ENCODE measurements around the gene ITPR3. TPM values are rescaled to one million over a fixed set of nuclear protein-coding genes. Genes with fewer than 3 reads are reported as not detected.

Gene ITPR3
- total and polyA plus RNA-seq, 2 of the 13 experiments (the other 11 are each of a cell fraction or from before 2014, with no cell fraction given), result 3.8 to 21.4 TPM

DNA sequence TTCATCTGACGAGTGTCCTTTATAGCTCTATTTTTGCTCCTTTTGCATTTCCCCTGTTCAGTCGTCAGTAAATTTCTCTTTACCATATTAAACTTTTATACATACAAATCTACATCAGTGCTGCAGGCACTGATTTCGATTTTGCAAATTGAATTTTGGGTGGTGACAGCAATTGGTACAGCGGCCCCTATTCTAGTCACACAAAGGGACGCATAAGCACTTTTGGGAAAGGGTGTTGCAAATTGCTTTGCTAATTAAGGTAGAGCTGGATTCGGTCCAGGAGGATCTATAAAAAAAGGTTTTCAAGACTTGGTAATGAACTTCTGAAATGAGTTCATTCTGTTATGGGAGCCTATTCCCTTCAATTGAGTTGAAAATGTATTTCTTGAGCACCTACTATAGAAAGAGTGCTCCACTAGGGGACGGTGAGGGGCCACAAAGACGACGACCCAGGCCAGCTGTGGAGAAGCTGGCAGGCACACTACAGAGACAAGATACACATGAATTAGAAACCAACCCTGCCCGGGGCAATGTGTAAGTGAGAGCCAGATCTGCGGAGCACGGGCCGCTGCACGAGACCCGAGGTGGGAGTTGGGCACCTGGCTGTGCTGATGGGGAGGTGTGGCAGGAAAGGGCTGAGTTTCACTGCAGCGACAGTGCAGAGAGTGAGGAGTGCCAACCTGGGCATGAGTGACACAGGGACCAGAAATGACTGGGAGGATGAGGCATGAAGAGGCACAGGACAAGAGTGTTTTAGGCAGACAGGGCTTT, 85.0 kb downstream of the ITPR3 start:
- Histone ChIP-seq H3K4me2 (ENCODE audit: low read depth, low read length) (no peak overlapping the region), H2AFZ (ENCODE audit: low read length) (no peak overlapping the region), H3K9me3 (ENCODE audit: low read length) (no peaks in the 10 kb centered on the region), H3K36me3 (replicated peaks in 1 of 2; ENCODE audit: control insufficient read depth in 1 of 2, insufficient read depth in 2 of 2, low read length in 2 of 2) (peaks cover 8 to 30% of the 10 kb centered on the region in 2 experiments), H4K20me1 (ENCODE audit: insufficient read depth, low read length) (no peaks in the 10 kb centered on the region; the same call in 1 of the 2 replicates), H3K4me1 (ENCODE audit: insufficient read depth, low read length) (peaks cover 47% of the 10 kb centered on the region), H3K27me3 (ENCODE audit: control insufficient read depth in 1 of 2, insufficient read depth in 2 of 2, low read length in 2 of 2) (no peaks in the 10 kb centered on the region), H3K9ac (ENCODE audit: insufficient read depth, low read depth, low read length) (no peak overlapping the region), H3K79me2 (ENCODE audit: insufficient read depth, low read length) (peaks cover 17% of the 10 kb centered on the region), H3K4me3 (replicated peaks in 1 of 3; ENCODE audit: insufficient read depth in 1 of 3, low read depth in 2 of 3, low read length in 3 of 3) (no peak overlapping the region), H3K27ac (ENCODE audit: extremely low read length, insufficient read depth, low read length) (no peak overlapping the region)
- in situ Hi-C loops (cut with HindIII; ENCODE audit: extremely low pct_ligation_motif_present, low pct_unique_long_range_greater_than_20kb) (no loop called here), intact Hi-C loops (cut with micrococcal nuclease; ENCODE audit: unreplicated experiment) (loop anchor here (10.0 kb wide), 1 partner anchor 71 kb away; no protein-coding TSS in a partner anchor)
- no peak for DNase-seq (ENCODE audit: low spot score)
- no peak for FAIRE-seq
- ChIA-PET CTCF (ENCODE audit: low intra/inter-chr PET ratio, low total read pairs) (no interaction called here), POLR2A (no interaction called here)
- 92% methylated on average over 16 of the region's 16 CpGs for WGBS (ENCODE audit: low lambda C conversion rate)
- TF ChIP-seq KDM2A (CRISPR knock-in tag; IDR thresholded peaks at IDR 0.05; ENCODE audit: borderline replicate concordance, low read depth) (peak; percentile 38; the same call in 1 of the 2 replicates), HNRNPK (IDR thresholded peaks at IDR 0.05; ENCODE audit: low read depth, low read length, poor library complexity, severe bottlenecking) (no peak)
- TF ChIP-seq, protein P1, sequence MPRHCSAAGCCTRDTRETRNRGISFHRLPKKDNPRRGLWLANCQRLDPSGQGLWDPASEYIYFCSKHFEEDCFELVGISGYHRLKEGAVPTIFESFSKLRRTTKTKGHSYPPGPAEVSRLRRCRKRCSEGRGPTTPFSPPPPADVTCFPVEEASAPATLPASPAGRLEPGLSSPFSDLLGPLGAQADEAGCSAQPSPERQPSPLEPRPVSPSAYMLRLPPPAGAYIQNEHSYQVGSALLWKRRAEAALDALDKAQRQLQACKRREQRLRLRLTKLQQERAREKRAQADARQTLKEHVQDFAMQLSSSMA (CRISPR knock-in tag; IDR thresholded peaks at IDR 0.05), result 0 out of 2 replicates have a peak, but pooled peaks have one; percentile 23
- no TSS peak for BruUV-seq (replicated peaks)
- no peak for ATAC-seq

DNA sequence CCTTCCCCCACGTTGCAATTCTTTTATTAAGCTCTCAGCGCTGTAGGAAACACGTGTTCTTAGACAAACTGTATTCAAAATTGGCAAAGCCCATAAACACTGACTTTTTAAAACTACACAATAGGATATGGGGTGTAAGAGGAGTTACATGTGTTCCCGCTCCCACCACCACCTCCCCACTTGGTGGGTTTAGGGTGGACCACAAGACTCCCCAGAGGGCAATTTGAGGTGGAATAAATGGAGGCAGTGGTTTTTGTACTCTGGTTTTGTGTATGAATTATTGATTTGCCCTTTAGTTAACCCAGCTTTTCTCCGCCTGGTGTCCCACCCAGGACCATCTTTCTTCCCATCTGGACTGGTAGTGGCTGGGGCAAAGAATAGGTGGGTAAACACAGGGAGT, 86.6 kb downstream of the ITPR3 start:
- Histone ChIP-seq H3K9me3 (ENCODE audit: low read length) (no peaks in the 10 kb centered on the region), H3K27me3 (ENCODE audit: control insufficient read depth in 1 of 2, insufficient read depth in 2 of 2, low read length in 2 of 2) (no peaks in the 10 kb centered on the region), H3K79me2 (ENCODE audit: insufficient read depth, low read length) (peaks cover 17% of the 10 kb centered on the region), H3K9ac (ENCODE audit: insufficient read depth, low read depth, low read length) (no peak overlapping the region), H3K4me3 (replicated peaks in 1 of 3; ENCODE audit: insufficient read depth in 1 of 3, low read depth in 2 of 3, low read length in 3 of 3) (no peak overlapping the region), H2AFZ (ENCODE audit: low read length) (no peak overlapping the region), H3K4me2 (ENCODE audit: low read depth, low read length) (no peak overlapping the region), H4K20me1 (ENCODE audit: insufficient read depth, low read length) (no peaks in the 10 kb centered on the region; the same call in 1 of the 2 replicates), H3K4me1 (ENCODE audit: insufficient read depth, low read length) (peaks cover 53% of the 10 kb centered on the region), H3K36me3 (replicated peaks in 1 of 2; ENCODE audit: control insufficient read depth in 1 of 2, insufficient read depth in 2 of 2, low read length in 2 of 2) (peaks cover 6 to 23% of the 10 kb centered on the region in 2 experiments), H3K27ac (ENCODE audit: extremely low read length, insufficient read depth, low read length) (no peak overlapping the region)
- 100% methylated on average over 5 of the region's 5 CpGs for WGBS (ENCODE audit: low lambda C conversion rate)
- no peak for DNase-seq (ENCODE audit: low spot score)
- no peak for FAIRE-seq
- CTCF ChIA-PET (ENCODE audit: low intra/inter-chr PET ratio, low total read pairs), result no interaction called here
- POLR2A ChIA-PET, result no interaction called here
- BruUV-seq (replicated peaks), result TSS peak; percentile 1
- ATAC-seq, result no peak
- intact Hi-C loops (cut with micrococcal nuclease; ENCODE audit: unreplicated experiment) (loop anchor here (10.0 kb wide), 1 partner anchor 73 kb away; no protein-coding TSS in a partner anchor), in situ Hi-C loops (cut with HindIII; ENCODE audit: extremely low pct_ligation_motif_present, low pct_unique_long_range_greater_than_20kb) (no loop called here)
- TF ChIP-seq ARHGAP35 (CRISPR knock-in tag; IDR thresholded peaks at IDR 0.05; ENCODE audit: borderline replicate concordance) (no peak), HMG20A (CRISPR knock-in tag; IDR thresholded peaks at IDR 0.05; ENCODE audit: borderline replicate concordance) (no peak), NKX3-1 (CRISPR knock-in tag; IDR thresholded peaks at IDR 0.05) (no peak), ZNF746 (CRISPR knock-in tag; IDR thresholded peaks at IDR 0.05) (no peak), GATAD1 (CRISPR knock-in tag; IDR thresholded peaks at IDR 0.05) (no peak)
- TF ChIP-seq, protein P2, sequence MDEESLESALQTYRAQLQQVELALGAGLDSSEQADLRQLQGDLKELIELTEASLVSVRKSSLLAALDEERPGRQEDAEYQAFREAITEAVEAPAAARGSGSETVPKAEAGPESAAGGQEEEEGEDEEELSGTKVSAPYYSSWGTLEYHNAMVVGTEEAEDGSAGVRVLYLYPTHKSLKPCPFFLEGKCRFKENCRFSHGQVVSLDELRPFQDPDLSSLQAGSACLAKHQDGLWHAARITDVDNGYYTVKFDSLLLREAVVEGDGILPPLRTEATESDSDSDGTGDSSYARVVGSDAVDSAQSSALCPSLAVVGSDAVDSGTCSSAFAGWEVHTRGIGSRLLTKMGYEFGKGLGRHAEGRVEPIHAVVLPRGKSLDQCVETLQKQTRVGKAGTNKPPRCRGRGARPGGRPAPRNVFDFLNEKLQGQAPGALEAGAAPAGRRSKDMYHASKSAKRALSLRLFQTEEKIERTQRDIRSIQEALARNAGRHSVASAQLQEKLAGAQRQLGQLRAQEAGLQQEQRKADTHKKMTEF (CRISPR knock-in tag; IDR thresholded peaks at IDR 0.05), result no peak
- TF ChIP-seq, protein P3, sequence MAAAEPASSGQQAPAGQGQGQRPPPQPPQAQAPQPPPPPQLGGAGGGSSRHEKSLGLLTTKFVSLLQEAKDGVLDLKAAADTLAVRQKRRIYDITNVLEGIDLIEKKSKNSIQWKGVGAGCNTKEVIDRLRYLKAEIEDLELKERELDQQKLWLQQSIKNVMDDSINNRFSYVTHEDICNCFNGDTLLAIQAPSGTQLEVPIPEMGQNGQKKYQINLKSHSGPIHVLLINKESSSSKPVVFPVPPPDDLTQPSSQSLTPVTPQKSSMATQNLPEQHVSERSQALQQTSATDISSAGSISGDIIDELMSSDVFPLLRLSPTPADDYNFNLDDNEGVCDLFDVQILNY (CRISPR knock-in tag; conservative IDR thresholded peaks at IDR 0.05), result no peak

All from HepG2 (cell line).